Nephron (organoid): ENCODE results near the gene NRXN2.

Experiments
- H3K27ac Mint-ChIP-seq, 3 experiments: 2 replicates each; pipeline ENCODE4 v1.8.0; 2020; ENCODE audit warnings: mixed read lengths in 3 of 3, mild to moderate bottlenecking in 2 of 3, moderate library complexity in 1 of 3
- H3K27me3 Mint-ChIP-seq: 2 replicates; pipeline ENCODE4 v1.8.0; 2021; ENCODE audit warnings: low read depth, mild to moderate bottlenecking, moderate library complexity, mixed read lengths
- H3K36me3 Mint-ChIP-seq: 2 replicates; pipeline ENCODE4 v1.8.0; 2020; ENCODE audit warnings: low read depth, mixed read lengths
- H3K4me1 Mint-ChIP-seq: 2 replicates; pipeline ENCODE4 v1.8.0; 2020; ENCODE audit warnings: mixed read lengths
- H3K4me3 Mint-ChIP-seq, 3 experiments: 2 replicates each; pipeline ENCODE4 v1.8.0; 2020; ENCODE audit warnings: mild to moderate bottlenecking in 3 of 3, mixed read lengths in 3 of 3, moderate library complexity in 2 of 3
- H3K9me3 Mint-ChIP-seq: 2 replicates; pipeline ENCODE4 v1.8.0; 2020; ENCODE audit warnings: mixed read lengths
- TF ChIP-seq, protein P1 (sequence below), 3 experiments: fragments of 200-600 bp; sonication (generic); IDR thresholded peaks; one replicate each; pipeline ENCODE4 v1.5.0; 2021; ENCODE audit warnings: antibody characterized with exemption in 3 of 3; ENCODE audit not compliant: unreplicated experiment in 3 of 3

Gene NRXN2

GRCh38 chr11:64558869-64559268 lies 164.1 kb downstream of the NRXN2 start:
- H3K27me3 Mint-ChIP-seq, result peaks cover 14% of the 10 kb centered on the region
- peak overlapping the region in 1 of 3 experiments; percentile 53 for H3K4me3 Mint-ChIP-seq
- TF ChIP-seq, protein P1, sequence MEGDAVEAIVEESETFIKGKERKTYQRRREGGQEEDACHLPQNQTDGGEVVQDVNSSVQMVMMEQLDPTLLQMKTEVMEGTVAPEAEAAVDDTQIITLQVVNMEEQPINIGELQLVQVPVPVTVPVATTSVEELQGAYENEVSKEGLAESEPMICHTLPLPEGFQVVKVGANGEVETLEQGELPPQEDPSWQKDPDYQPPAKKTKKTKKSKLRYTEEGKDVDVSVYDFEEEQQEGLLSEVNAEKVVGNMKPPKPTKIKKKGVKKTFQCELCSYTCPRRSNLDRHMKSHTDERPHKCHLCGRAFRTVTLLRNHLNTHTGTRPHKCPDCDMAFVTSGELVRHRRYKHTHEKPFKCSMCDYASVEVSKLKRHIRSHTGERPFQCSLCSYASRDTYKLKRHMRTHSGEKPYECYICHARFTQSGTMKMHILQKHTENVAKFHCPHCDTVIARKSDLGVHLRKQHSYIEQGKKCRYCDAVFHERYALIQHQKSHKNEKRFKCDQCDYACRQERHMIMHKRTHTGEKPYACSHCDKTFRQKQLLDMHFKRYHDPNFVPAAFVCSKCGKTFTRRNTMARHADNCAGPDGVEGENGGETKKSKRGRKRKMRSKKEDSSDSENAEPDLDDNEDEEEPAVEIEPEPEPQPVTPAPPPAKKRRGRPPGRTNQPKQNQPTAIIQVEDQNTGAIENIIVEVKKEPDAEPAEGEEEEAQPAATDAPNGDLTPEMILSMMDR (IDR thresholded peaks at IDR 0.05; ENCODE audit: unreplicated experiment in 3 of 3), result no peak
- H3K36me3 Mint-ChIP-seq, result no peaks in the 10 kb centered on the region
- H3K27ac Mint-ChIP-seq, result peak overlapping the region; percentile 86 to 96 (median 96)
- no peaks in the 10 kb centered on the region for H3K9me3 Mint-ChIP-seq
- peaks cover 59% of the 10 kb centered on the region for H3K4me1 Mint-ChIP-seq

DNA sequence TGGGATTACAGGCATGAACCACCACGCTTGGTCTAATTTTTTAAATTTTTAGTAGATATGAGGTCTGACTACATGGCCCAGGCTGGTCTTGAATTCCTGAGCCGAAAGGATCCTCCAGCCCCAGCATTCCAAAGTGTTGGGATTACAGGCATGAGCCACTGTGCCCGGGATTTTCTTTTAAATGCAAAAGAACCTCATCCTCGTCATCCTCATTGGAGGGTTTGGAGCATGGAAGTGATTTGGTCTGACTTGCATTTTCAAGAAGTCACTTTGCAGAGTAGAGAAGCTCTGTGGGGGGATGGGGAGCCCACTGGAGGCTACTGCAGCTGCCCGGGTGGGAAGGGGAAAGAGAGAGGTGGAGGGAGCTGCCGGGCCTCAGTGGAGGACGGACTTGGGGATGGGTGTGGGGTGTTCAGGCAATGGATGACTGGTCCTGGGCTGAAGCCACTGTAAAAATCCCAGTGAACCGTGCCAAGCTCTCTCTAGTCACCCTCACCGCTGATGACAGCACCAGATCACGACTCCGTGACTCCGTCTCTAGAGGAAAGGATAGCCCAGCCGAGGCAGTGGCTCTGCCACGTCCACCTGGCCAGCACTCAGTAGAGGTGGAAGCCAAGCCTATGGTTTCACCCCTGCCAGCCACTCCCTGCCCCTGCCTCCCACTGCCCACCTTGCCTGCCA lies 164.8 kb downstream of the NRXN2 start:
- Mint-ChIP-seq H3K27me3 (peaks cover 14% of the 10 kb centered on the region), H3K4me3 (peak overlapping the region in 1 of 3 experiments; percentile 53), H3K36me3 (no peaks in the 10 kb centered on the region), H3K9me3 (no peaks in the 10 kb centered on the region), H3K27ac (peak overlapping the region; percentile 86 to 96 (median 96)), H3K4me1 (peaks cover 66% of the 10 kb centered on the region)
- TF ChIP-seq, protein P1 (IDR thresholded peaks at IDR 0.05; ENCODE audit: unreplicated experiment in 3 of 3), result no peak

- Mint-ChIP-seq H3K4me3 (peak overlapping the region in 1 of 3 experiments; percentile 35), H3K36me3 (peaks cover 4% of the 10 kb centered on the region), H3K27ac (peak overlapping the region; percentile 98 to 100 (median 100)), H3K4me1 (peaks cover 77% of the 10 kb centered on the region), H3K9me3 (peaks cover 4% of the 10 kb centered on the region), H3K27me3 (peaks cover 26% of the 10 kb centered on the region)
- TF ChIP-seq, protein P1 (IDR thresholded peaks at IDR 0.05; ENCODE audit: unreplicated experiment in 3 of 3), result no peak
Measured at GRCh38 chr11:64556721-64557250, 166.2 kb downstream of the NRXN2 start.
